GM12878 (cell line): ENCODE measurements around the gene CFAP44. TPM values are rescaled to one million over a fixed set of nuclear protein-coding genes. Genes with fewer than 3 reads are reported as not detected.

Source experiments
- ATAC-seq: fragments of 200-7000 bp; cut with Tn5 transposase; 3 replicates; pipeline ENCODE4 v1.9.1; 2020; ENCODE audit warnings: mild to moderate bottlenecking, moderate library complexity
- BruUV-seq: library from RNA; stranded (reverse); fragments of 400-500 nt; replicated peaks from 2 replicates; lab custom pipeline; 2021; lab: Mats Ljungman, UMichigan
- CTCF ChIA-PET: fragments of 300-600 bp; sonication (Branson Sonifier 250); formaldehyde crosslinking; extraction: SDS; loops from one replicate; lab custom pipeline; 2021; ENCODE audit warnings: inconsistent platforms; lab: Yijun Ruan, JAX
- POLR2A ChIA-PET: fragments of 350-600 bp; formaldehyde crosslinking; extraction: SDS; loops from one replicate; lab custom pipeline; 2021; ENCODE audit warnings: inconsistent platforms; lab: Charles Lee
- RAD21 ChIA-PET: fragments of 300-600 bp; sonication (Branson Sonifier 250); formaldehyde crosslinking; loops from one replicate; lab custom pipeline; 2023; ENCODE audit warnings: antibody characterized with exemption; ENCODE audit not compliant: unreplicated experiment; lab: Charles Lee
- SMC1A ChIA-PET: fragments of 300-600 bp; sonication (Branson Sonifier 250); formaldehyde crosslinking; loops from one replicate; lab custom pipeline; 2023; ENCODE audit not compliant: unreplicated experiment, uncharacterized antibody; lab: Charles Lee
- DNase-seq: peaks from one replicate; pipeline ENCODE4 v3.0.0-alpha.2; 2011; ENCODE audit warnings: low read depth, low spot score
- FAIRE-seq: peaks from 3 replicates; lab custom pipeline; 2011; peaks lifted over from hg19 to GRCh38; lab: Jason Lieb, UNC
- H2AFZ ChIP-seq: 2 replicates; pipeline ENCODE4 v1.6.0; 2011; ENCODE audit warnings: low read depth, low read length, control low read depth; ENCODE audit not compliant: control insufficient read depth
- H3K27ac ChIP-seq: 2 replicates; pipeline ENCODE4 v1.5.1; 2011; ENCODE audit warnings: control low read depth; ENCODE audit not compliant: control insufficient read depth, insufficient read depth
- H3K27me3 ChIP-seq, 2 experiments: replicated peaks in 1 of 2; 2 replicates each; pipeline versions ENCODE4 v1.6.0 to v1.6.1; 2011; ENCODE audit warnings: low read length in 1 of 2; ENCODE audit not compliant: control insufficient read depth in 2 of 2, insufficient read depth in 2 of 2
- H3K36me3 ChIP-seq, 2 experiments: 2 replicates each; pipeline ENCODE4 v1.5.1; 2011; ENCODE audit warnings: low read length in 1 of 2; ENCODE audit not compliant: control insufficient read depth in 2 of 2, insufficient read depth in 2 of 2
- H3K4me1 ChIP-seq: 2 replicates; pipeline ENCODE4 v1.6.1; 2011; ENCODE audit warnings: mild to moderate bottlenecking, low read length, moderate library complexity, mixed read lengths; ENCODE audit not compliant: control insufficient read depth, insufficient read depth
- H3K4me2 ChIP-seq: 2 replicates; pipeline ENCODE4 v1.6.0; 2011; ENCODE audit warnings: control low read depth; ENCODE audit not compliant: control insufficient read depth, insufficient read depth
- H3K4me3 ChIP-seq: fragments of 200-600 bp; sonication (generic); 2 replicates; pipeline ENCODE4 v1.5.1; 2016
- H3K79me2 ChIP-seq: 2 replicates; pipeline ENCODE4 v1.6.0; 2011; ENCODE audit warnings: low read length; ENCODE audit not compliant: control insufficient read depth, insufficient read depth
- H3K9ac ChIP-seq: 2 replicates; pipeline ENCODE4 v1.8.0; 2011; ENCODE audit warnings: low read length, control low read depth, mixed read lengths; ENCODE audit not compliant: control insufficient read depth, insufficient read depth
- H3K9me3 ChIP-seq: replicated peaks from 3 replicates; pipeline ENCODE4 v1.5.1; 2011; ENCODE audit warnings: mild to moderate bottlenecking, low read length; ENCODE audit not compliant: control insufficient read depth, insufficient read depth
- H4K20me1 ChIP-seq: 2 replicates; pipeline ENCODE4 v1.6.0; 2011; ENCODE audit not compliant: control insufficient read depth, insufficient read depth
- CHD1 ChIP-seq: IDR thresholded peaks from 2 replicates; pipeline ENCODE4 v1.6.1; 2012; ENCODE audit warnings: low read depth, low read length, improper control_type of control experiment
- CHD4 ChIP-seq: fragments of 200-600 bp; sonication (generic); IDR thresholded peaks from 2 replicates; pipeline ENCODE4 v1.6.1; 2016; ENCODE audit warnings: mild to moderate bottlenecking
- CREB1 ChIP-seq: IDR thresholded peaks from 2 replicates; pipeline ENCODE4 v1.6.1; 2012; ENCODE audit warnings: low read depth, mild to moderate bottlenecking, inconsistent platforms
- DPF2 ChIP-seq: fragments of 450-650 bp; IDR thresholded peaks from 2 replicates; pipeline ENCODE4 v1.6.1; 2017; ENCODE audit warnings: mild to moderate bottlenecking
- EP300 ChIP-seq, 2 experiments: fragments of 150-350 bp in 1 of 2; IDR thresholded peaks; 2 replicates each; pipeline ENCODE4 v1.6.1; 2011 to 2012; ENCODE audit warnings: low read depth in 2 of 2, low read length in 2 of 2, borderline replicate concordance in 1 of 2, improper control_type of control experiment in 1 of 2, inconsistent platforms in 1 of 2; ENCODE audit not compliant: control insufficient read depth in 1 of 2
- FOXM1 ChIP-seq: IDR thresholded peaks from 2 replicates; pipeline ENCODE4 v1.6.1; 2012; ENCODE audit warnings: low read depth, mild to moderate bottlenecking, inconsistent platforms, low read length, moderate library complexity
- HDAC6 ChIP-seq: fragments of 200-600 bp; sonication (generic); IDR thresholded peaks from one replicate; pipeline ENCODE4 v1.8.0; 2017; ENCODE audit warnings: antibody characterized with exemption; ENCODE audit not compliant: unreplicated experiment
- IRF3 ChIP-seq: fragments of 450-650 bp; IDR thresholded peaks from 2 replicates; pipeline ENCODE4 v1.6.1; 2014; ENCODE audit warnings: mild to moderate bottlenecking
- IRF5 ChIP-seq: fragments of 450-650 bp; IDR thresholded peaks from 2 replicates; pipeline ENCODE4 v1.6.1; 2017; ENCODE audit warnings: borderline replicate concordance
- NFIC ChIP-seq: IDR thresholded peaks from 2 replicates; pipeline ENCODE4 v1.6.1; 2012; ENCODE audit warnings: low read depth, mild to moderate bottlenecking, inconsistent platforms, low read length, moderate library complexity
- SMAD1 ChIP-seq: fragments of 450-650 bp; IDR thresholded peaks from 2 replicates; pipeline ENCODE4 v1.6.1; 2018; ENCODE audit warnings: mild to moderate bottlenecking, low read depth; ENCODE audit not compliant: partially characterized antibody
- SP1 ChIP-seq: IDR thresholded peaks from one replicate; pipeline ENCODE4 v1.6.1; 2011; ENCODE audit warnings: low read depth, low read length
- SREBF1 ChIP-seq: IDR thresholded peaks from 2 replicates; pipeline ENCODE4 v1.6.1; 2012; ENCODE audit warnings: mild to moderate bottlenecking, low read length
- SUPT20H ChIP-seq: IDR thresholded peaks from 2 replicates; pipeline ENCODE4 v1.6.1; 2011; ENCODE audit warnings: low read depth, mild to moderate bottlenecking, low read length, moderate library complexity, borderline replicate concordance; ENCODE audit not compliant: control insufficient read depth
- YBX1 ChIP-seq: fragments of 450-650 bp; IDR thresholded peaks from 2 replicates; pipeline ENCODE4 v1.6.1; 2016; ENCODE audit warnings: antibody characterized with exemption
- ZBTB33 ChIP-seq: fragments of 450-650 bp; IDR thresholded peaks from 2 replicates; pipeline ENCODE4 v1.6.1; 2017; ENCODE audit warnings: mild to moderate bottlenecking
- ZBTB4 ChIP-seq: fragments of 450-650 bp; formaldehyde crosslinking; IDR thresholded peaks from 2 replicates; pipeline ENCODE4 v1.4.0; 2022; ENCODE audit warnings: mild to moderate bottlenecking, moderate library complexity
- ZZZ3 ChIP-seq: IDR thresholded peaks from 2 replicates; pipeline ENCODE4 v1.6.1; 2011; ENCODE audit warnings: low read depth; ENCODE audit not compliant: control insufficient read depth, insufficient read length
- WGBS: methylation state at CpG from one replicate; pipeline ENCODE4 v1.1.6; 2016; ENCODE audit warnings: low lambda C conversion rate; ENCODE audit not compliant: insufficient replicate concordance, insufficient coverage; ENCODE audit errors: missing lambda C conversion rate; 5-methylcytosine and 5-hydroxymethylcytosine counted together
- in situ Hi-C: fragments of 300-500 bp; cut with MboI; formaldehyde crosslinking; loops from 9 replicates; pipeline ENCODE4 v1.14.3; 2018; ENCODE audit warnings: mixed read lengths
- intact Hi-C: fragments of 100-400 bp; cut with micrococcal nuclease; formaldehyde crosslinking; loops from one replicate; pipeline ENCODE4 v1.14.2; 2022; ENCODE audit not compliant: unreplicated experiment
- polyA plus RNA-seq, 11 experiments: library from polyadenylated mRNA; depleted of rRNA in 4 of 11; unstranded in 6 of 11; stranded (reverse) in 5 of 11; fragments of >200 nt; fragmentation: Nextera tagmentation in 4 of 11; fragmentation: Illumina TruSeq in 1 of 11; extraction: Ambion mirVana in 4 of 11; extraction: Trizol in 1 of 11; gene quantifications; 1 replicate in 1 of 11; 2 replicates in 10 of 11; pipeline versions ENCODE4 v1.2.1 to v1.2.3, GENCODE V29; 2011 to 2016; ENCODE audit warnings: inconsistent platforms in 2 of 11, missing spikeins in 2 of 11, low read depth in 1 of 11
- total RNA-seq, 4 experiments: library from RNA; depleted of rRNA in 3 of 4; stranded (reverse); fragments of >200 nt in 3 of 4; fragmentation: Illumina TruSeq in 1 of 4; extraction: Trizol in 1 of 4; gene quantifications; 2 replicates each; pipeline versions ENCODE4 v1.2.1 to v1.2.3, GENCODE V29; 2013 to 2021

Gene CFAP44
- total and polyA plus RNA-seq, 10 of the 15 experiments (the other 5 are each of a cell fraction or from before 2014, with no cell fraction given) = 0.76 to 5.9 (median 3.7) TPM

- Histone ChIP-seq H3K27me3 (no peaks in the 10 kb centered on the region), H2AFZ (no peak overlapping the region), H3K9ac (no peak overlapping the region), H3K4me2 (no peak overlapping the region), H3K4me3 (no peak overlapping the region), H3K79me2 (no peaks in the 10 kb centered on the region), H3K27ac (no peak overlapping the region), H3K36me3 (no peaks in the 10 kb centered on the region), H3K9me3 (no peaks in the 10 kb centered on the region; the same call in 2 of the 3 replicates), H4K20me1 (no peaks in the 10 kb centered on the region), H3K4me1 (no peaks in the 10 kb centered on the region; the same call in 1 of the 2 replicates)
- ChIA-PET SMC1A (no interaction called here), RAD21 (no interaction called here), CTCF (no interaction called here), POLR2A (no interaction called here)
- no TSS peak for BruUV-seq
- ATAC-seq (no peak), FAIRE-seq (no peak), DNase-seq (no peak)
- 88% methylated on average over 5 of the region's 5 CpGs for WGBS
- intact Hi-C loops (no loop called here), in situ Hi-C loops (no loop called here)
- TF ChIP-seq DPF2 = no peak
- no peak for TF ChIP-seq ZZZ3
- TF ChIP-seq SUPT20H = no peak
- TF ChIP-seq EP300 (IDR thresholded peaks at IDR 0.05; ENCODE audit: borderline replicate concordance in 1 of 2, control insufficient read depth in 1 of 2, low read depth in 2 of 2, low read length in 2 of 2) = no peak
- no peak for TF ChIP-seq SREBF1
- no peak for TF ChIP-seq YBX1
- TF ChIP-seq SMAD1 = no peak
- no peak for TF ChIP-seq IRF5
- no peak for TF ChIP-seq CHD1
- TF ChIP-seq ZBTB33 = no peak
- TF ChIP-seq CHD4 = no peak
- no peak for TF ChIP-seq FOXM1
- no peak for TF ChIP-seq SP1
- no peak for TF ChIP-seq NFIC
- TF ChIP-seq CREB1 = no peak
- no peak for TF ChIP-seq HDAC6
- TF ChIP-seq IRF3 = no peak
- no peak for TF ChIP-seq ZBTB4 (CRISPR knock-in tag)
Observed at GRCh38 chr3:113409676-113410075, 31.6 kb downstream of the CFAP44 start.
